MCF 10A (cell line): ENCODE measurements around the gene LPGAT1. TPM values are rescaled to one million over a fixed set of nuclear protein-coding genes. Genes with fewer than 3 reads are reported as not detected.

Source experiments
- BruUV-seq: library from RNA; stranded (reverse); fragments of 400-500 nt; replicated peaks from 2 replicates; lab custom pipeline; 2021; lab: Mats Ljungman, UMichigan
- CTCF ChIA-PET: fragments of 300-600 bp; sonication (Branson Sonifier 250); formaldehyde crosslinking; extraction: SDS; loops from one replicate; lab custom pipeline; 2021; ENCODE audit warnings: antibody characterized with exemption, inconsistent platforms; lab: Yijun Ruan, JAX
- POLR2A ChIA-PET: fragments of 300-600, 350-650 bp; sonication (Branson Sonifier 250); formaldehyde crosslinking; extraction: SDS; loops from one replicate; lab custom pipeline; 2020; ENCODE audit warnings: antibody characterized with exemption, inconsistent platforms; lab: Yijun Ruan, JAX
- DNase-seq: peaks from one replicate; pipeline ENCODE4 v3.0.0-alpha.2; 2018; ENCODE audit not compliant: unreplicated experiment
- H3K27ac Mint-ChIP-seq: one replicate; pipeline ENCODE4 v1.8.0; 2022; ENCODE audit warnings: mild to moderate bottlenecking, low read depth, mixed read lengths; ENCODE audit not compliant: unreplicated experiment
- H3K27me3 Mint-ChIP-seq: one replicate; pipeline ENCODE4 v1.8.0; 2022; ENCODE audit warnings: mixed read lengths; ENCODE audit not compliant: insufficient read depth, unreplicated experiment
- H3K36me3 Mint-ChIP-seq: one replicate; pipeline ENCODE4 v1.8.0; 2022; ENCODE audit warnings: mild to moderate bottlenecking, moderate library complexity, mixed read lengths; ENCODE audit not compliant: insufficient read depth, unreplicated experiment
- H3K4me1 Mint-ChIP-seq: one replicate; pipeline ENCODE4 v1.8.0; 2022; ENCODE audit warnings: mixed read lengths; ENCODE audit not compliant: insufficient read depth, unreplicated experiment
- H3K4me3 Mint-ChIP-seq: one replicate; pipeline ENCODE4 v1.8.0; 2022; ENCODE audit warnings: mild to moderate bottlenecking, moderate library complexity, mixed read lengths; ENCODE audit not compliant: unreplicated experiment
- H3K9me3 Mint-ChIP-seq: one replicate; pipeline ENCODE4 v1.8.0; 2022; ENCODE audit warnings: mixed read lengths; ENCODE audit not compliant: unreplicated experiment
- intact Hi-C: fragments of 100-400 bp; cut with micrococcal nuclease; formaldehyde crosslinking; loops from 2 replicates; pipeline ENCODE4 v1.14.1; 2022
- total RNA-seq: library from RNA; stranded (reverse); gene quantifications from 2 replicates; pipeline ENCODE4 v1.2.3, GENCODE V29; 2022
- TF ChIP-seq, protein P1 (sequence below): fragments of 200-600 bp; IDR thresholded peaks from one replicate; pipeline ENCODE4 v1.8.0; 2022; ENCODE audit warnings: antibody characterized with exemption, mild to moderate bottlenecking; ENCODE audit not compliant: unreplicated experiment

The LPGAT1 gene
- total RNA-seq, 1 experiment from 2014 or later, result 76.2 TPM

DNA sequence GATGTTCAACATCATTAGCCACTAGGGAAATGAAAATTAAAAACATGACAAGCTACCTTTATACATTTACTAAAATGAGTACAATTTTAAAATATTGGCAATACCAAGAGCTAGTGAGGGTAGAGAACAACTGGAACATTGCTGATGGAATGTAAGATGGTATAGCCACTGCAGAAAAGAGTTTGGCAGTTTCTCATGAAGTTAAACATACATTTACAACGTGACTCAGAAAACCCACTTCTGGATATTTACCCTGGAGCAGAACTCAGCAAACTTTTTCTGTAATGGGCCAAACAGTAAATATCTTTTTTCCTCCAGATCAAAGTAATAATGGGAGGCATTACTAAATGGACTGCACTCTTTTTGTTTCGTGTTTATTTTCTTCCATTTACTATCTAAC, 22.1 kb downstream of the LPGAT1 start:
- H3K4me3 Mint-ChIP-seq, result no peak overlapping the region
- H3K36me3 Mint-ChIP-seq, result peaks cover 59% of the 10 kb centered on the region

DNA sequence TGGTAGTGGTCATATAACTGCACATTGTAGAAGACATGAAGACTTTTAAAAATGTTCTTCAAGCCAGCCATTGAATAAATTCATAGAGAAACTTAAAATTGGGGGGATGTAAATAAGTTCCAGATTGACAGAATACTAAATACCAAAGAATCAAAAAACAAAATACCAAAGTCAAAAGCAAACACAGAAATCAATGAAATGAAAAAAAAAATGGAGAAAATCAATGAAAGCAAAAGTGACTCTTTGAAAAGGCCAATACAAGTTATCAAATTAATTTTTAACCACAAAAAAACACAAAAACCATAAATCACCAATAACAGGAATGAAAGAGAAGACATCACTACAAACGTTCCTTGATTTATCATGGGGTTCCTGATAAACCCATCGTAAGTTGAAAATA, 25.6 kb downstream of the LPGAT1 start:
- TF ChIP-seq, protein P1, sequence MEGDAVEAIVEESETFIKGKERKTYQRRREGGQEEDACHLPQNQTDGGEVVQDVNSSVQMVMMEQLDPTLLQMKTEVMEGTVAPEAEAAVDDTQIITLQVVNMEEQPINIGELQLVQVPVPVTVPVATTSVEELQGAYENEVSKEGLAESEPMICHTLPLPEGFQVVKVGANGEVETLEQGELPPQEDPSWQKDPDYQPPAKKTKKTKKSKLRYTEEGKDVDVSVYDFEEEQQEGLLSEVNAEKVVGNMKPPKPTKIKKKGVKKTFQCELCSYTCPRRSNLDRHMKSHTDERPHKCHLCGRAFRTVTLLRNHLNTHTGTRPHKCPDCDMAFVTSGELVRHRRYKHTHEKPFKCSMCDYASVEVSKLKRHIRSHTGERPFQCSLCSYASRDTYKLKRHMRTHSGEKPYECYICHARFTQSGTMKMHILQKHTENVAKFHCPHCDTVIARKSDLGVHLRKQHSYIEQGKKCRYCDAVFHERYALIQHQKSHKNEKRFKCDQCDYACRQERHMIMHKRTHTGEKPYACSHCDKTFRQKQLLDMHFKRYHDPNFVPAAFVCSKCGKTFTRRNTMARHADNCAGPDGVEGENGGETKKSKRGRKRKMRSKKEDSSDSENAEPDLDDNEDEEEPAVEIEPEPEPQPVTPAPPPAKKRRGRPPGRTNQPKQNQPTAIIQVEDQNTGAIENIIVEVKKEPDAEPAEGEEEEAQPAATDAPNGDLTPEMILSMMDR, result no peak
- no peak overlapping the region for H3K4me3 Mint-ChIP-seq
- POLR2A ChIA-PET, result no interaction called here
- H3K9me3 Mint-ChIP-seq, result peaks cover 20% of the 10 kb centered on the region
- no peak for DNase-seq
- no TSS peak for BruUV-seq
- CTCF ChIA-PET, result no interaction called here
- H3K27ac Mint-ChIP-seq, result no peak overlapping the region
- no peaks in the 10 kb centered on the region for H3K27me3 Mint-ChIP-seq
- peaks cover 4% of the 10 kb centered on the region for H3K4me1 Mint-ChIP-seq
- intact Hi-C loops, result no loop called here
- peaks cover 77% of the 10 kb centered on the region for H3K36me3 Mint-ChIP-seq

More for the DNA sequence above, 22.1 kb downstream of the LPGAT1 start:
- TF ChIP-seq, protein P1, result no peak
- no peak for DNase-seq
- ChIA-PET CTCF (interaction anchor here (0.6 to 1.4 kb wide), 6 partner anchors 10 to 1094 kb away, joined by 3 to 9 read pairs (median 4); no protein-coding TSS in a partner anchor), POLR2A (interaction anchor here (1.7 kb wide), 1 partner anchor 10 kb away, joined by 6 read pairs; no protein-coding TSS in a partner anchor)
- Mint-ChIP-seq H3K4me1 (peaks cover 7% of the 10 kb centered on the region), H3K9me3 (peaks cover 7% of the 10 kb centered on the region), H3K27ac (no peak overlapping the region), H3K27me3 (no peaks in the 10 kb centered on the region)
- BruUV-seq, result no TSS peak
- intact Hi-C loops, result no loop called here

DNA sequence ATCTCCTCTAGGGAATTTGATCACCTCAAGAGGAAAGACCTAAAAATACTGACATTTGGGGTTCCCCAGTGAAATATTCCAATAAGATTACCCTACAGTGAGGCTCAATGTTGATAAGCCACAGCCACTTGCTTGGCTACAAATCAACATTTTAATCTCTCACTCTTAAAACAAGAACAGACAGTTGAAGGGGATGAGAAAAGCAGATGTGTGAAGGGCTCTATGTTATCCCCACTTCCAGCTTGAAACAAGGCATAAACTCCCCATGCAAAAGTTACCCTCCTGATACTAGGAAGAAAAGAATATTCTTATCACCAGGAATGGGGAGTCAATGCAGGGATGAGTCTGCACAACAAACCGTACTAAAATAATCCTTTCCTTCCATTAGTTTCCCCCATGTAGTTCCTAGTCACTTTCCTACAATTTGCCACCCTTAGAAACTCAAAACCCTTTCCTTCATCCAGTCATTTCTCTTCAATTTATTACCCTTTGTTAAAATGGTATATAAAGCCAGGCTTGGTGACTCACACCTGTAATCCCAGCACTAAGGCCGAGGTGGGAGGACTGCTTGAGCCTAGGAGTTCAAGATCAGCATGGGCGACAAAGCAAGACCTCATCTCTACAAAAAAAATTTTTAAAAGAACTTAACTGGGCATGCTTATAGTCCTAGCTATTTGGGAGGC, 29.5 kb downstream of the LPGAT1 start:
- Mint-ChIP-seq H3K9me3 (peaks cover 20% of the 10 kb centered on the region), H3K4me3 (no peak overlapping the region), H3K36me3 (peaks cover 45% of the 10 kb centered on the region), H3K4me1 (peaks cover 10% of the 10 kb centered on the region), H3K27ac (no peak overlapping the region), H3K27me3 (no peaks in the 10 kb centered on the region)
- TF ChIP-seq, protein P1, result no peak
- BruUV-seq, result no TSS peak
- no peak for DNase-seq
- ChIA-PET POLR2A (no interaction called here), CTCF (interaction anchor here (0.5 to 1.9 kb wide), 6 partner anchors 16 to 234 kb away, joined by 3 to 9 read pairs (median 4); partner anchors contain the start of genes DTL and INTS7)
- intact Hi-C loops, result no loop called here

DNA sequence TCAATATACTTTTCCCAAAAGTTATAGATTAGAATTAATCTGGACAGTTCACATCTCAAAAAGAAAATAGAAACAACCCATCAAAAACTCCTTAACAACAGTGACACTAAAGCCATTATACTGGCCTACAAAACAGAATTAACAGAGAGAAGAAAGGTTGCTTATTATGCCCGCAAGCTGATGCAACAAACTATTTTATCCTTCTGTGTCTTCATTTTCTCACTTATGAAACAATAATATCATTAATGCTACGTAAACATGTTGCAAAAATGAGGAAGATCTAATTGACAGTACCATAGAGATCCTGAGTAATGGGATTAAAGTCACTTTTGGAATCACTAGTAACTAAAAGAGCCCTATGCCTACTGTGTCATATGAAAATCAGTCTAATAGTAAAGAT, 32.6 kb downstream of the LPGAT1 start:
- Mint-ChIP-seq H3K27ac (no peak overlapping the region), H3K4me1 (peaks cover 10% of the 10 kb centered on the region), H3K4me3 (no peak overlapping the region), H3K36me3 (peaks cover 40% of the 10 kb centered on the region), H3K9me3 (peaks cover 13% of the 10 kb centered on the region), H3K27me3 (no peaks in the 10 kb centered on the region)
- TF ChIP-seq, protein P1, result no peak
- ChIA-PET POLR2A (interaction anchor here (0.8 to 2.3 kb wide), 6 partner anchors 9 to 62 kb away, joined by 3 to 11 read pairs (median 6); no protein-coding TSS in a partner anchor), CTCF (interaction anchor here (1.0 to 2.4 kb wide), 8 partner anchors 9 to 147 kb away, joined by 3 to 15 read pairs (median 4); no protein-coding TSS in a partner anchor)
- BruUV-seq, result no TSS peak
- no peak for DNase-seq
- intact Hi-C loops, result no loop called here
